Right kidney (tissue), 1 donor: ENCODE data around the gene CDKN1A.

Experiments used
- DNase-seq: peaks from one replicate; pipeline ENCODE4 v3.0.0-alpha.2; 2016

Gene CDKN1A

DNA sequence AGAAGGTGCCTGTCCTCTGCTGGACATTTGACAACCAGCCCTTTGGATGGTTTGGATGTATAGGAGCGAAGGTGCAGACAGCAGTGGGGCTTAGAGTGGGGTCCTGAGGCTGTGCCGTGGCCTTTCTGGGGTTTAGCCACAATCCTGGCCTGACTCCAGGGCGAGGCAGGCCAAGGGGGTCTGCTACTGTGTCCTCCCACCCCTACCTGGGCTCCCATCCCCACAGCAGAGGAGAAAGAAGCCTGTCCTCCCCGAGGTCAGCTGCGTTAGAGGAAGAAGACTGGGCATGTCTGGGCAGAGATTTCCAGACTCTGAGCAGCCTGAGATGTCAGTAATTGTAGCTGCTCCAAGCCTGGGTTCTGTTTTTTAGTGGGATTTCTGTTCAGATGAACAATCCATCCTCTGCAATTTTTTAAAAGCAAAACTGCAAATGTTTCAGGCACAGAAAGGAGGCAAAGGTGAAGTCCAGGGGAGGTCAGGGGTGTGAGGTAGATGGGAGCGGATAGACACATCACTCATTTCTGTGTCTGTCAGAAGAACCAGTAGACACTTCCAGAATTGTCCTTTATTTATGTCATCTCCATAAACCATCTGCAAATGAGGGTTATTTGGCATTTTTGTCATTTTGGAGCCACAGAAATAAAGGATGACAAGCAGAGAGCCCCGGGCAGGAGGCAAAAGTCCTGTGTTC lies 1.3 kb upstream of the CDKN1A start:
- DNase-seq, result no peak

DNA sequence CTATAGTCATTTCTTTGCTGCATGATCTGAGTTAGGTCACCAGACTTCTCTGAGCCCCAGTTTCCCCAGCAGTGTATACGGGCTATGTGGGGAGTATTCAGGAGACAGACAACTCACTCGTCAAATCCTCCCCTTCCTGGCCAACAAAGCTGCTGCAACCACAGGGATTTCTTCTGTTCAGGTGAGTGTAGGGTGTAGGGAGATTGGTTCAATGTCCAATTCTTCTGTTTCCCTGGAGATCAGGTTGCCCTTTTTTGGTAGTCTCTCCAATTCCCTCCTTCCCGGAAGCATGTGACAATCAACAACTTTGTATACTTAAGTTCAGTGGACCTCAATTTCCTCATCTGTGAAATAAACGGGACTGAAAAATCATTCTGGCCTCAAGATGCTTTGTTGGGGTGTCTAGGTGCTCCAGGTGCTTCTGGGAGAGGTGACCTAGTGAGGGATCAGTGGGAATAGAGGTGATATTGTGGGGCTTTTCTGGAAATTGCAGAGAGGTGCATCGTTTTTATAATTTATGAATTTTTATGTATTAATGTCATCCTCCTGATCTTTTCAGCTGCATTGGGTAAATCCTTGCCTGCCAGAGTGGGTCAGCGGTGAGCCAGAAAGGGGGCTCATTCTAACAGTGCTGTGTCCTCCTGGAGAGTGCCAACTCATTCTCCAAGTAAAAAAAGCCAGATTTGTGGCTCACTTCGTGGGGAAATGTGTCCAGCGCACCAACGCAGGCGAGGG lies 594 bp upstream of the CDKN1A start:
- DNase-seq, result no peak

DNA sequence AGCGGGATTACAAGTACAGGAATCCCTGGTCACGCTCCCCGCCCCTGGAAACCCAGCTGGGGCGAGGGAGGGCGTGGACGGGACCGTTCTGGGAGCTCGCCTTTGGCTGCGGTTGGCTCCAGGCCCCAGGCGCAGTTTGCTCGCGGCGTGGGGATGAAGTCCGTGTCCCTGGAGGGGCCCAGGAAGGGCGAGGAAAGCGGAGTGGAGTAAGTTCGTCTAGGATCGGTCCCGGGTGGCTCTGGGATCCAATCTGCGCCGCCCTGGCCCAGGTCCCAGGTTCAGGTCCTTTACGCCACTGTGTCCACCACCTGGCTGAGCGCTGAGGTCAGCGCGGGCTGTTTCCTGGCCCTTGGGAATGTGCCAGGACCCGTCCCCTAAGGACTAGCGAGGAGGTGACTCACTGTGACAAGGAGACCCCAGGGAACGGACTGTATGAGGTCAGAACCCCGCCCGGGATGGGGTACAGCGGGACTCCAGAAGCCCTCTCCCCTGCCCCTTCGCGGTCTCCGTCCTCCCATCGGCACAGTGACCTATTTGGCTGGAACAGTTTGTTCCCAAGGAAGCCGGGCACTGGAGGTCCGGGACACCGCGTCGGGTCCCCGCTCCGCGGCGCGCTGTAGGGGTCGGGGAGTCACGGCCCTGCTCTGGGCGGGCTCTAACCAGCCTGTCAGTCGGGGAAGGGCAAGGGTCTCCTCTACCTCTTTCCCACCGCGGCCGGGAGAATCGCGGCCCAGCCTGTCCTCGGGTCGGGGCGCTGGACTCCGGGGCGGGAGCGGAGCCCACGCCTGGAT lies 724 bp downstream of the CDKN1A start:
- DNase-seq, result peak; percentile 81

DNA sequence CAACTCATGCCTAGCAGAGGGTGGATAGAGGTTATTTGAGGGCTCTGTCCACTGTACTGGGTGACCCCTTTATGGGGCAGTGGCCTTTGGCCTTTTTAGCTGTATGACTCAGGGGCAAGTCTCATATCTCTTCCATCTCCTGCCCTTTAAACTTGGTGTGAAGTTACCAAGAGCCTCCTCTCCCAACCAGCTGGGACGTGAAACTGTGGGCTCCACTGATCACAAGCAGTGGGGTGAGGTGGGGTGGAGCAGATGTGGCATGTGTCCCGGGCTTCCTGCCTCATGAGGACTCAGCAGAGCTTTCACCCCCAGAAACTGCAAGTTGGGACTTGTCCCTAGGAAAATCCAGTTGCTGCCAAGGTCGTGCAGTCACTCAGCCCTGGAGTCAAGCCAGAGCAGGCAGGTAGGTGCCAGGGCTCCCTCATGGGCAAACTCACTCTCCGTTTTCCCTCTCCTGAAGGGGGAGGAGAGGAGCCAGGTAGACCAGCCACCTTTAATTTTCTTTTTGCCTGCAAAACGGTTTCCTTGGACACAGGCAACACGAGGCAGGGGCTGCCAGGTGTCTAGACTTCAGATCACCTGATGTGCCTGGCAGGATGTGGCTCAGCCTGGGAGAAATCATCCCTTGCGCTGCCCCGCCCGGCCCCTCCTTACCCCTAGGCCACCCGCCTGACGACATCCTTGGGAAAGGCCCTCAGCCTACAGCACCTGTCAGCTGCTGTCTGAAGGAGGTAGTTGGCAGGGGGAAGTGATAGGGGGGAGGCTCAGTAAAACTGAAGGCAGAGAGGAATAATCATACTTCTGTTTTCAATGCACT lies 4.0 kb downstream of the CDKN1A start:
- no peak for DNase-seq

DNA sequence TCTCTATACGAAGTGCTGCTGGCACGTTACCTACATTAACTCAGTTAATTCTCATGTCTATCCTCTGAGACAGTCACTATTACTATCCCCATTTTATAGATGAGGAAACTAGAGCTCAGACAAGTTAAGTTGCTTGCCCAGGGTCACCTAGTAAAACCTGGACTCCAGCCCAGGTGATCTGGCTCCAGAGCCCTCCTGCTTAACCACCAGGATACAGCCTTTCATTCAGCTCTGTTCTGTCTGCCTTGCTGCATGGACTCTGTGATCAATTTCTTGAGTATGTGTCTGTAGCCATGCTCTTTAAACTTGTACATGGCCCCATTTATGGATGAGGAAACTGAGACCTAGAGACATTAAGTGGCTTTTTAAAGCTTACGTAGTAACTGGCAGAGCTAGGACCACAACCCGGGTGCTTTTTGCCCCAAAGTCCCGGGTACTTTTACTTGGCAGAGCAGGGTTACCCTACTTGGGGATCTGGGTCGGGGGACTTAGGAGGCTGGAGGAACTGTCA lies 4.7 kb downstream of the CDKN1A start:
- no peak for DNase-seq

GRCh38 chr6:36683656-36684446 lies 5.3 kb downstream of the CDKN1A start:
- DNase-seq, result no peak

- no peak for DNase-seq
Observed at GRCh38 chr6:36684447-36684812, 5.9 kb downstream of the CDKN1A start.

- no peak for DNase-seq
Observed at GRCh38 chr6:36685166-36685924, 6.8 kb downstream of the CDKN1A start.

- DNase-seq, result no peak
Observed at GRCh38 chr6:36685926-36686667, 7.6 kb downstream of the CDKN1A start.

DNA sequence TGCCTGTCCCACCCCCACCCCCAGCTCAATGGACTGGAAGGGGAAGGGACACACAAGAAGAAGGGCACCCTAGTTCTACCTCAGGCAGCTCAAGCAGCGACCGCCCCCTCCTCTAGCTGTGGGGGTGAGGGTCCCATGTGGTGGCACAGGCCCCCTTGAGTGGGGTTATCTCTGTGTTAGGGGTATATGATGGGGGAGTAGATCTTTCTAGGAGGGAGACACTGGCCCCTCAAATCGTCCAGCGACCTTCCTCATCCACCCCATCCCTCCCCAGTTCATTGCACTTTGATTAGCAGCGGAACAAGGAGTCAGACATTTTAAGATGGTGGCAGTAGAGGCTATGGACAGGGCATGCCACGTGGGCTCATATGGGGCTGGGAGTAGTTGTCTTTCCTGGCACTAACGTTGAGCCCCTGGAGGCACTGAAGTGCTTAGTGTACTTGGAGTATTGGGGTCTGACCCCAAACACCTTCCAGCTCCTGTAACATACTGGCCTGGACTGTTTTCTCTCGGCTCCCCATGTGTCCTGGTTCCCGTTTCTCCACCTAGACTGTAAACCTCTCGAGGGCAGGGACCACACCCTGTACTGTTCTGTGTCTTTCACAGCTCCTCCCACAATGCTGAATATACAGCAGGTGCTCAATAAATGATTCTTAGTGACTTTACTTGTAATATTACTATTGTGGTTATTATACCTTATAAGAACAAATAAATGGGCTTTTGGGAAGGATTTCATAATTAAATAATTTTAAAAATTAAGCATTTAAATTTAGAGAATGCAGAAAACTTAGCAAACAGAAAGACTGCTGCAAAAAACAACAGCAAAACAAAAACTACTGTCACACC lies 8.4 kb downstream of the CDKN1A start:
- no peak for DNase-seq

- DNase-seq, result no peak
Observed at GRCh38 chr6:36688063-36688738, 9.7 kb downstream of the CDKN1A start.

GRCh38 chr6:36688739-36689075 lies 10.2 kb downstream of the CDKN1A start:
- DNase-seq, result no peak

DNA sequence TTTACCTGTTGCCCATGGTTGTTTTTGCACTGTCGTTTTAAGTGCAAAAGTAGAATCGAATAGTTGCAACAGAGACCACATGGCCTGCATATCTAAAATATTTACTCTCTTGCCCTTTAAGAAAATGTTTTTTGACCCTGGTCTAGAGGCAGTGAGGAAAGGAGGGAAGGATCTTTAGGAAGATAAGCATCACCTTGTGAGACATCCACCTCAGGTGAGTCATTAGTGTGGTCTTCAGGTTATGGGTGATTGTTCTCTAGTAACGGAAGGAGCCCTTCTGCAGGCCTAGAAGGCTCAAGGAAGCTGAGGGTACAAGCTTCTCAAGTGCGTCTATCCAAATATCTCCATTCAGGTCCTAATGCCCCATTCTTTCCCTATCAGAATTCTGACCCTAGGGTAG lies 12.5 kb downstream of the CDKN1A start:
- DNase-seq, result no peak

- DNase-seq, result no peak
Observed at GRCh38 chr6:36691612-36692011, 13.1 kb downstream of the CDKN1A start.

- no peak for DNase-seq
Observed at GRCh38 chr6:36692220-36692619, 13.7 kb downstream of the CDKN1A start.

- no peak for DNase-seq
Observed at GRCh38 chr6:36692861-36693702, 14.6 kb downstream of the CDKN1A start.

DNA sequence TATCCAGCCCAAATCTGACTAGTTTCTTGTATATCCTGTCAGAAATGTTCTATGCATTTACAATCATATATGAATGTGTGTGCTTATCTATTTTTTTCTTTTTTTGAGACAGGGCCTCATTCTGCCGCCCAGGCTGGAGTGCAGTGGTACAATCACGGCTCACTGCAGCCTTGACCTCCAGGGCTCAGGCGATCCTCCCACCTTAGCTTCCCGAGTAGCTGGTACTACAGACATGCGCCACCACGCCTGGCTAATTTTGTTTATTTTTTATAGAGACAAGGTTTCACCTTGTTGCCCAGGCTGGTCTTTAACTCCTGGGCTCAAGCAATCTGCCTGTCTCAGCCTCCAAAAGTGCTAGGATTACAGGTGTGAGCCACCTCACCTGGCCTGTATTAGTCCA lies 16.1 kb downstream of the CDKN1A start:
- peak; percentile 18 for DNase-seq
